ENCODE results near the gene DCTN2.
A peak's percentile ranks its signal among the peaks of the same experiment; 100 is the strongest.

Gene DCTN2

GRCh38 chr12:57487597-57488401 lies 59.2 kb downstream of the DCTN2 start, which contains the start of gene MARS1:
TSS of gene MARS1 (plus strand) at chr12:57488068. CDS start at chr12:57488091, 23 bp downstream.
- peaks cover 5% of the 10 kb centered on the region for H3K4me1 ChIP-seq (ENCODE audit: insufficient read depth, poor library complexity, severe bottlenecking)
- DNase-seq (ENCODE audit: low spot score): peak; percentile 92
- no peaks in the 10 kb centered on the region for H3K9me3 ChIP-seq (ENCODE audit: severe bottlenecking)
- peak within 1 kb of the TSS; percentile 87 for H3K4me3 ChIP-seq (ENCODE audit: severe bottlenecking)
- peaks cover 45% of the 10 kb centered on the region for H3K36me3 ChIP-seq (ENCODE audit: low read depth)
- ATAC-seq (ENCODE audit: low read depth): peak; percentile 99
- H3K27me3 ChIP-seq (ENCODE audit: insufficient read depth, poor library complexity, severe bottlenecking): no peaks in the 10 kb centered on the region
- H3K27ac ChIP-seq (ENCODE audit: poor library complexity, severe bottlenecking): peak within 1 kb of the TSS; percentile 35
- peak; percentile 59 for TF ChIP-seq CTCF (IDR thresholded peaks at IDR 0.05; ENCODE audit: poor library complexity, severe bottlenecking)

- Histone ChIP-seq H3K27me3 (ENCODE audit: insufficient read depth, poor library complexity, severe bottlenecking) (no peaks in the 10 kb centered on the region), H3K4me3 (ENCODE audit: severe bottlenecking) (peak overlapping the region; percentile 87), H3K27ac (ENCODE audit: poor library complexity, severe bottlenecking) (no peak overlapping the region), H3K4me1 (ENCODE audit: insufficient read depth, poor library complexity, severe bottlenecking) (peaks cover 5% of the 10 kb centered on the region), H3K9me3 (ENCODE audit: severe bottlenecking) (no peaks in the 10 kb centered on the region), H3K36me3 (ENCODE audit: low read depth) (peaks cover 38% of the 10 kb centered on the region)
- no peak for DNase-seq (ENCODE audit: low spot score)
- no peak for ATAC-seq (ENCODE audit: low read depth)
- TF ChIP-seq CTCF (IDR thresholded peaks at IDR 0.05; ENCODE audit: poor library complexity, severe bottlenecking): no peak
Measured at GRCh38 chr12:57487055-57487596, 59.9 kb downstream of the DCTN2 start.

- no peak for DNase-seq (ENCODE audit: low spot score)
- H3K9me3 ChIP-seq (ENCODE audit: severe bottlenecking): no peaks in the 10 kb centered on the region
- H3K4me1 ChIP-seq (ENCODE audit: insufficient read depth, poor library complexity, severe bottlenecking): peaks cover 5% of the 10 kb centered on the region
- H3K27ac ChIP-seq (ENCODE audit: poor library complexity, severe bottlenecking): no peak overlapping the region
- no peak for TF ChIP-seq CTCF (IDR thresholded peaks at IDR 0.05; ENCODE audit: poor library complexity, severe bottlenecking)
- no peaks in the 10 kb centered on the region for H3K27me3 ChIP-seq (ENCODE audit: insufficient read depth, poor library complexity, severe bottlenecking)
- H3K4me3 ChIP-seq (ENCODE audit: severe bottlenecking): no peak overlapping the region
- peaks cover 24% of the 10 kb centered on the region for H3K36me3 ChIP-seq (ENCODE audit: low read depth)
- ATAC-seq (ENCODE audit: low read depth): no peak
Measured at GRCh38 chr12:57485695-57486094, 61.3 kb downstream of the DCTN2 start.

GRCh38 chr12:57483466-57483865 lies 63.5 kb downstream of the DCTN2 start:
- no peak for DNase-seq (ENCODE audit: low spot score)
- H3K27ac ChIP-seq (ENCODE audit: poor library complexity, severe bottlenecking): no peak overlapping the region
- H3K27me3 ChIP-seq (ENCODE audit: insufficient read depth, poor library complexity, severe bottlenecking): no peaks in the 10 kb centered on the region
- no peaks in the 10 kb centered on the region for H3K4me1 ChIP-seq (ENCODE audit: insufficient read depth, poor library complexity, severe bottlenecking)
- peaks cover 3% of the 10 kb centered on the region; the same call in 1 of the 2 replicates for H3K36me3 ChIP-seq (ENCODE audit: low read depth)
- no peak overlapping the region for H3K4me3 ChIP-seq (ENCODE audit: severe bottlenecking)
- ATAC-seq (ENCODE audit: low read depth): no peak
- no peaks in the 10 kb centered on the region for H3K9me3 ChIP-seq (ENCODE audit: severe bottlenecking)
- no peak for TF ChIP-seq CTCF (IDR thresholded peaks at IDR 0.05; ENCODE audit: poor library complexity, severe bottlenecking)

- H3K27me3 ChIP-seq (ENCODE audit: insufficient read depth, poor library complexity, severe bottlenecking): peaks cover 2% of the 10 kb centered on the region
- ATAC-seq (ENCODE audit: low read depth): no peak
- H3K4me3 ChIP-seq (ENCODE audit: severe bottlenecking): no peak overlapping the region
- H3K9me3 ChIP-seq (ENCODE audit: severe bottlenecking): no peaks in the 10 kb centered on the region
- no peaks in the 10 kb centered on the region for H3K36me3 ChIP-seq (ENCODE audit: low read depth)
- no peak overlapping the region for H3K27ac ChIP-seq (ENCODE audit: poor library complexity, severe bottlenecking)
- H3K4me1 ChIP-seq (ENCODE audit: insufficient read depth, poor library complexity, severe bottlenecking): no peaks in the 10 kb centered on the region
- TF ChIP-seq CTCF (IDR thresholded peaks at IDR 0.05; ENCODE audit: poor library complexity, severe bottlenecking): no peak
- DNase-seq (ENCODE audit: low spot score): no peak
Measured at GRCh38 chr12:57481671-57482070, 65.3 kb downstream of the DCTN2 start.
